Astrocyte (in vitro differentiated cells and primary cell): ENCODE measurements around the gene ZGPAT. TPM values are rescaled to one million over a fixed set of nuclear protein-coding genes. Genes with fewer than 3 reads are reported as not detected.
A peak's percentile ranks its signal among the peaks of the same experiment; 100 is the strongest.

Experiments
- DNase-seq: peaks from one replicate; pipeline ENCODE4 v3.0.0-alpha.2; 2010; ENCODE audit warnings: low read depth
- FAIRE-seq: peaks from 2 replicates; lab custom pipeline; 2011; peaks lifted over from hg19 to GRCh38; lab: Jason Lieb, UNC
- H2AFZ ChIP-seq: 2 replicates; pipeline ENCODE4 v1.6.0; 2012; ENCODE audit warnings: low read depth, low read length, inconsistent platforms
- H3K27ac ChIP-seq: 2 replicates; pipeline ENCODE4 v1.5.1; 2011; ENCODE audit warnings: low read depth, low read length, inconsistent platforms
- H3K27me3 ChIP-seq: 2 replicates; pipeline ENCODE4 v1.6.0; 2011; ENCODE audit warnings: low read length, inconsistent platforms; ENCODE audit not compliant: insufficient read depth
- H3K36me3 ChIP-seq: 2 replicates; pipeline ENCODE4 v1.5.1; 2011; ENCODE audit warnings: low read length, inconsistent platforms; ENCODE audit not compliant: insufficient read depth
- H3K4me1 ChIP-seq: 2 replicates; pipeline ENCODE4 v1.5.1; 2011; ENCODE audit warnings: low read length, inconsistent platforms; ENCODE audit not compliant: insufficient read depth
- H3K4me2 ChIP-seq: 2 replicates; pipeline ENCODE4 v1.6.0; 2012; ENCODE audit warnings: low read length, inconsistent platforms
- H3K4me3 ChIP-seq: 2 replicates; pipeline ENCODE4 v1.5.1; 2011; ENCODE audit warnings: low read depth, mild to moderate bottlenecking, low read length, inconsistent platforms; ENCODE audit not compliant: insufficient read depth
- H3K79me2 ChIP-seq: 2 replicates; pipeline ENCODE4 v1.6.0; 2012; ENCODE audit warnings: mild to moderate bottlenecking, low read length, inconsistent platforms; ENCODE audit not compliant: insufficient read depth
- H3K9ac ChIP-seq: 2 replicates; pipeline ENCODE4 v1.6.0; 2012; ENCODE audit warnings: mild to moderate bottlenecking, low read length, inconsistent platforms
- H3K9me3 ChIP-seq: 2 replicates; pipeline ENCODE4 v1.5.1; 2012; ENCODE audit warnings: low read depth, mild to moderate bottlenecking, low read length, inconsistent platforms; ENCODE audit not compliant: insufficient read depth
- H4K20me1 ChIP-seq: 2 replicates; pipeline ENCODE4 v1.6.0; 2012; ENCODE audit warnings: low read length, inconsistent platforms; ENCODE audit not compliant: insufficient read depth
- H3K27ac Mint-ChIP-seq: one replicate; pipeline ENCODE4 v1.8.0; 2021; ENCODE audit warnings: mild to moderate bottlenecking, mixed read lengths; ENCODE audit not compliant: unreplicated experiment
- H3K27me3 Mint-ChIP-seq: one replicate; pipeline ENCODE4 v1.8.0; 2021; ENCODE audit warnings: low read depth, mixed read lengths; ENCODE audit not compliant: unreplicated experiment
- H3K36me3 Mint-ChIP-seq: one replicate; pipeline ENCODE4 v1.8.0; 2021; ENCODE audit warnings: low read depth, mixed read lengths; ENCODE audit not compliant: unreplicated experiment
- H3K4me1 Mint-ChIP-seq: one replicate; pipeline ENCODE4 v1.8.0; 2021; ENCODE audit warnings: low read depth, mixed read lengths; ENCODE audit not compliant: unreplicated experiment
- H3K4me3 Mint-ChIP-seq: one replicate; pipeline ENCODE4 v1.8.0; 2021; ENCODE audit warnings: mild to moderate bottlenecking, moderate library complexity, mixed read lengths; ENCODE audit not compliant: unreplicated experiment
- H3K9me3 Mint-ChIP-seq: one replicate; pipeline ENCODE4 v1.8.0; 2021; ENCODE audit warnings: mild to moderate bottlenecking, mixed read lengths; ENCODE audit not compliant: unreplicated experiment
- EZH2 ChIP-seq: IDR thresholded peaks from 2 replicates; pipeline ENCODE4 v1.6.1; 2012; ENCODE audit warnings: mild to moderate bottlenecking, low read length, inconsistent platforms; ENCODE audit not compliant: insufficient read depth
- total RNA-seq: library from RNA; stranded (reverse); gene quantifications from 2 replicates; pipeline ENCODE4 v1.2.1, GENCODE V29; 2021
- TF ChIP-seq, protein P1 (sequence below): IDR thresholded peaks from 2 replicates; pipeline ENCODE4 v1.5.1; 2011; ENCODE audit warnings: low read depth, mild to moderate bottlenecking, inconsistent platforms, low read length, moderate library complexity; ENCODE audit not compliant: insufficient read depth

The ZGPAT gene
- total RNA-seq, 1 donor from 2014 or later = 24.8 TPM

DNA sequence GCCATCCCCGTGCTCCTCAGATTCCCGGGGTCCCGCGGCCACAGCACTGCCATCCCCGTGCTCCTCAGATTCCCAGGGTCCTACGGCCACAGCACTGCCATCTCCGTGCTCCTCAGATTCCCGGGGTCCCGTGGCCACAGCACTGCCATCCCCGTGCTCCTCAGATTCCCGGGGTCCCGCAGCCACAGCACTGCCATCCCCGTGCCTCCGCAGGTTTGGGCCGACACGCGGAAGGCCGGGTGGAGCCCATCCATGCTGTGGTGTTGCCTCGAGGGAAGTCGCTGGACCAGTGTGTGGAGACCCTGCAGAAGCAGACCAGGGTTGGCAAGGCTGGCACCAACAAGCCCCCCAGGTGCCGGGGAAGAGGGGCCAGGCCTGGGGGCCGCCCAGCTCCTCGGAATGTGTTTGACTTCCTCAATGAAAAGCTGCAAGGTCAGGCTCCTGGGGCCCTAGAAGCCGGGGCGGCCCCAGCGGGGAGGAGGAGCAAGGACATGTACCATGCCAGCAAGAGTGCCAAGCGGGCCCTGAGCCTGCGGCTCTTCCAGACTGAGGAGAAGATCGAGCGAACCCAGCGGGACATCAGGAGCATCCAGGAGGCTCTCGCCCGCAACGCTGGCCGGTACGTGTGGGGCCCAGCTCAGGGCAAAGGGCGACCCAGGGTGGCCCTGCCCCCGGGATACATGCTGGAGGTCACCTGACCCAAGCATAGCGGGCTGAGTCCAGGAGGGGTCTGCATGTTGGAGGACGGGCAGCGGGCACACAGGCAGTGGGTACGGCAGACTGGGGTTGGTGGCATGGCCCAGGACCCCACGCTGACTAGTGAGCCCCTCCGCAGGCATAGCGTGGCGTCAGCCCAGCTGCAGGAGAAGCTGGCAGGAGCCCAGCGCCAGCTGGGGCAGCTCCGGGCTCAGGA lies 27.4 kb downstream of the ZGPAT start:
- Mint-ChIP-seq H3K4me3 (no peak overlapping the region), H3K36me3 (peaks cover 12% of the 10 kb centered on the region), H3K27me3 (no peaks in the 10 kb centered on the region), H3K27ac (no peak overlapping the region), H3K9me3 (no peaks in the 10 kb centered on the region), H3K4me1 (no peaks in the 10 kb centered on the region)
- no peak overlapping the region for H3K4me3 ChIP-seq
- H3K36me3 ChIP-seq = no peaks in the 10 kb centered on the region
- H3K4me2 ChIP-seq = no peak overlapping the region
- H3K4me1 ChIP-seq = no peaks in the 10 kb centered on the region
- peaks cover 27% of the 10 kb centered on the region for H3K79me2 ChIP-seq
- H2AFZ ChIP-seq = no peak overlapping the region
- FAIRE-seq = no peak
- H3K27ac ChIP-seq = no peak overlapping the region
- TF ChIP-seq, protein P1, sequence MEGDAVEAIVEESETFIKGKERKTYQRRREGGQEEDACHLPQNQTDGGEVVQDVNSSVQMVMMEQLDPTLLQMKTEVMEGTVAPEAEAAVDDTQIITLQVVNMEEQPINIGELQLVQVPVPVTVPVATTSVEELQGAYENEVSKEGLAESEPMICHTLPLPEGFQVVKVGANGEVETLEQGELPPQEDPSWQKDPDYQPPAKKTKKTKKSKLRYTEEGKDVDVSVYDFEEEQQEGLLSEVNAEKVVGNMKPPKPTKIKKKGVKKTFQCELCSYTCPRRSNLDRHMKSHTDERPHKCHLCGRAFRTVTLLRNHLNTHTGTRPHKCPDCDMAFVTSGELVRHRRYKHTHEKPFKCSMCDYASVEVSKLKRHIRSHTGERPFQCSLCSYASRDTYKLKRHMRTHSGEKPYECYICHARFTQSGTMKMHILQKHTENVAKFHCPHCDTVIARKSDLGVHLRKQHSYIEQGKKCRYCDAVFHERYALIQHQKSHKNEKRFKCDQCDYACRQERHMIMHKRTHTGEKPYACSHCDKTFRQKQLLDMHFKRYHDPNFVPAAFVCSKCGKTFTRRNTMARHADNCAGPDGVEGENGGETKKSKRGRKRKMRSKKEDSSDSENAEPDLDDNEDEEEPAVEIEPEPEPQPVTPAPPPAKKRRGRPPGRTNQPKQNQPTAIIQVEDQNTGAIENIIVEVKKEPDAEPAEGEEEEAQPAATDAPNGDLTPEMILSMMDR = no peak
- no peak for TF ChIP-seq EZH2
- no peaks in the 10 kb centered on the region for H3K27me3 ChIP-seq
- DNase-seq = no peak
- no peak overlapping the region for H3K9ac ChIP-seq
- H3K9me3 ChIP-seq = no peaks in the 10 kb centered on the region
- peaks cover 54% of the 10 kb centered on the region for H4K20me1 ChIP-seq

DNA sequence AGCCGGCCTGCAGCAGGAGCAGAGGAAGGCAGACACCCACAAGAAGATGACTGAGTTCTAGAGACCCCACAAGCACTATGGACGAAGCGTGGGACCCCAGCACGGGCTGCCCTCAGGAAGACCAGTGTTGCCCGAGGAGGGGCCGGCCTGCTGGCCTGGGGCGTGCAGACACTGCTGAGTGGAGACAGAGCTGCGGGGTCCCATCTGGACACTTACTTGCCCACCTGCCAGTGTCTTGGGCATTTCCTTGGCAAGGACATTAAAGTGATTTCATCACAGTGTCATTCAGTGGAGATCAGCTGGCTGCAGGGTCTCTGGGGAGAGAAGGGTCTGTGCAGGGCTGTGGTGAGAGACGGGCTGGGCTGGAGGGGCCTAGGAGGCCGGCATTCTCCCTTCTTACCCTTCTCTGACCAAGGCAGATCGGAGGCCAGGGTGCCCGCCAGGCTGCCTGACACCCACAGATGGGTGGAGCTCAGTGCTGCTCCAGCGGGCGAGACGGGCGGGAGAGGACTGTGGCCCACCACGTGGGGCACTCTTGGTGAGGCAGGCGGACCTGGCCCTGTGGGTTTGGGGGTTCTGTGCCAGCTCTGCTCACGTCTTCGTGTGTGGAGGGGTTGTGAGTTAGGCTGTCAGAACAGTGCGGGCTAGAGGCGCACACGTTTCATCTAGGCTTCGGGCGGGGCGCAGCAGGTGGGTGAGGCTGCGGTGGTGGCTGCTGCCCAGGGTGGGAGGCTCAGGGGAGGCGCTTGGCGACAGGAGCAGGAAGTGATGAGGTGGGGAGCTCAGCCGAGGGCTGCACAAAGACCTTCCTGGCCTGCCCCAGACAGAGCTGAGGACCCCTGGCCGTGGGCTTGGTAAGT lies 28.2 kb downstream of the ZGPAT start, which contains the start of gene LIME1:
Gene LIME1, plus strand, starts transcription at position 806 of the 860 bp plus-strand sequence. CDS start 886 bp downstream, outside the sequence.
- no peak for TF ChIP-seq EZH2
- TF ChIP-seq, protein P1 = no peak
- H3K4me3 ChIP-seq = no peak within 1 kb of the TSS
- H3K9me3 Mint-ChIP-seq = no peaks in the 10 kb centered on the region
- H2AFZ ChIP-seq = no peak within 1 kb of the TSS
- no peaks in the 10 kb centered on the region for H3K9me3 ChIP-seq
- H3K4me3 Mint-ChIP-seq = peak within 1 kb of the TSS; percentile 70
- no peaks in the 10 kb centered on the region for H3K27me3 ChIP-seq
- FAIRE-seq = no peak
- DNase-seq = no peak
- no peaks in the 10 kb centered on the region for H3K4me1 Mint-ChIP-seq
- no peak within 1 kb of the TSS for H3K27ac Mint-ChIP-seq
- H3K27ac ChIP-seq = no peak within 1 kb of the TSS
- H3K4me1 ChIP-seq = peaks cover 7% of the 10 kb centered on the region
- peaks cover 20% of the 10 kb centered on the region for H3K79me2 ChIP-seq
- H3K36me3 ChIP-seq = no peaks in the 10 kb centered on the region
- no peaks in the 10 kb centered on the region for H3K27me3 Mint-ChIP-seq
- peaks cover 53% of the 10 kb centered on the region for H4K20me1 ChIP-seq
- no peak within 1 kb of the TSS for H3K4me2 ChIP-seq
- H3K9ac ChIP-seq = no peak within 1 kb of the TSS
- H3K36me3 Mint-ChIP-seq = peaks cover 12% of the 10 kb centered on the region
